Liver (tissue), 9 donors: ENCODE measurements around the gene ILKAP. TPM values are rescaled to one million over a fixed set of nuclear protein-coding genes. Genes with fewer than 3 reads are reported as not detected.

Experiments
- DNase-seq: peaks from one replicate; pipeline ENCODE4 v3.0.0-alpha.2; 2017; ENCODE audit warnings: low spot score
- H3K27ac ChIP-seq, 2 donors: one replicate each; pipeline ENCODE4 v1.7.0; 2013; ENCODE audit warnings: inconsistent platforms in 2 of 2, low read length in 2 of 2, control low read depth in 1 of 2, low read depth in 1 of 2, mild to moderate bottlenecking in 1 of 2
- H3K27me3 ChIP-seq, 4 donors: one replicate each; pipeline versions ENCODE4 v1.6.1 to v1.7.0; 2013; ENCODE audit warnings: low read length in 3 of 4, inconsistent platforms in 1 of 4, mild to moderate bottlenecking in 1 of 4, moderate library complexity in 1 of 4; ENCODE audit not compliant: control insufficient read depth in 4 of 4, insufficient read depth in 4 of 4
- H3K36me3 ChIP-seq, 4 donors: one replicate each; pipeline versions ENCODE4 v1.6.1 to v1.7.0; 2013; ENCODE audit warnings: low read length in 3 of 4, mild to moderate bottlenecking in 3 of 4, low read depth in 1 of 4, moderate library complexity in 1 of 4; ENCODE audit not compliant: control insufficient read depth in 4 of 4, insufficient read depth in 3 of 4
- H3K4me1 ChIP-seq, 4 donors: one replicate each; pipeline versions ENCODE4 v1.6.1 to v1.7.0; 2013; ENCODE audit warnings: low read length in 3 of 4, mild to moderate bottlenecking in 3 of 4, moderate library complexity in 1 of 4; ENCODE audit not compliant: control insufficient read depth in 4 of 4, insufficient read depth in 4 of 4
- H3K4me3 ChIP-seq, 3 donors: one replicate each; pipeline versions ENCODE4 v1.6.1 to v1.7.0; 2013; ENCODE audit warnings: low read length in 3 of 3, control low read depth in 1 of 3, low read depth in 1 of 3, mild to moderate bottlenecking in 1 of 3
- H3K9ac ChIP-seq, 2 donors: one replicate each; pipeline ENCODE4 v1.7.0; 2013; ENCODE audit warnings: low read length in 2 of 2, mild to moderate bottlenecking in 2 of 2, moderate library complexity in 2 of 2, control low read depth in 1 of 2, low read depth in 1 of 2
- H3K9me3 ChIP-seq, 4 donors: one replicate each; pipeline versions ENCODE4 v1.6.1 to v1.7.0; 2013; ENCODE audit warnings: low read length in 3 of 4; ENCODE audit not compliant: control insufficient read depth in 4 of 4
- ATF3 ChIP-seq: IDR thresholded peaks from 2 replicates; pipeline ENCODE4 v1.6.1; 2016; ENCODE audit warnings: antibody characterized with exemption
- CTCF ChIP-seq: fragments of 150-350 bp; IDR thresholded peaks from 2 replicates; pipeline ENCODE4 v1.5.1; 2017; ENCODE audit warnings: improper control_type of control experiment, low read depth, low read length; ENCODE audit not compliant: missing input control
- EGR1 ChIP-seq, 2 donors: IDR thresholded peaks; 2 replicates each; pipeline ENCODE4 v1.6.1; 2016 to 2018; ENCODE audit warnings: antibody characterized with exemption in 2 of 2, low read depth in 2 of 2
- FOXA1 ChIP-seq: IDR thresholded peaks from 2 replicates; pipeline ENCODE4 v1.6.1; 2016; ENCODE audit warnings: antibody characterized with exemption
- HNF4A ChIP-seq, 2 donors: conservative IDR thresholded peaks; 2 replicates each; pipeline ENCODE4 v1.6.1; 2016; ENCODE audit warnings: antibody characterized with exemption in 2 of 2, mild to moderate bottlenecking in 2 of 2
- HNF4G ChIP-seq: IDR thresholded peaks from 2 replicates; pipeline ENCODE4 v1.6.1; 2016; ENCODE audit warnings: antibody characterized with exemption
- JUND ChIP-seq, 2 donors: IDR thresholded peaks; 2 replicates each; pipeline ENCODE4 v1.6.1; 2016; ENCODE audit warnings: antibody characterized with exemption in 2 of 2
- NR2F2 ChIP-seq: IDR thresholded peaks from 2 replicates; pipeline ENCODE4 v1.6.1; 2016; ENCODE audit warnings: antibody characterized with exemption
- RAD21 ChIP-seq, 2 donors: IDR thresholded peaks; 2 replicates each; pipeline ENCODE4 v1.6.1; 2016; ENCODE audit warnings: antibody characterized with exemption in 2 of 2, mild to moderate bottlenecking in 2 of 2
- SP1 ChIP-seq: IDR thresholded peaks from 2 replicates; pipeline ENCODE4 v1.6.1; 2018; ENCODE audit warnings: antibody characterized with exemption, mild to moderate bottlenecking
- TAF1 ChIP-seq: conservative IDR thresholded peaks from 2 replicates; pipeline ENCODE4 v1.6.1; 2016; ENCODE audit warnings: antibody characterized with exemption, mild to moderate bottlenecking
- YY1 ChIP-seq: IDR thresholded peaks from 2 replicates; pipeline ENCODE4 v1.6.1; 2016; ENCODE audit warnings: antibody characterized with exemption, mild to moderate bottlenecking
- WGBS: extraction: QIAGEN DNeasy Blood & Tissue Kit; methylation state at CpG from one replicate; pipeline ENCODE4 v1.1.7; 2013; 5-methylcytosine and 5-hydroxymethylcytosine counted together
- polyA plus RNA-seq, 2 donors: library from polyadenylated mRNA; stranded (reverse) in 1 of 2; unstranded in 1 of 2; fragments of 200-250 nt in 1 of 2; fragments of >200 nt in 1 of 2; fragmentation: Nextera tagmentation in 1 of 2; extraction: Ambion mirVana in 1 of 2; gene quantifications; one replicate each; pipeline versions ENCODE4 v1.2.1 to v1.2.3, GENCODE V29; 2013 to 2015
- total RNA-seq, 2 donors: library from RNA; depleted of rRNA; stranded (reverse); fragments of >200 nt; gene quantifications; one replicate each; pipeline ENCODE4 v1.2.3, GENCODE V29; 2014
- TF ChIP-seq, protein P1 (sequence below): IDR thresholded peaks from 2 replicates; pipeline ENCODE4 v1.6.1; 2016; ENCODE audit warnings: antibody characterized with exemption, mild to moderate bottlenecking
- donor health status: healthy.
- donor health status: healthy.
- donor health status: healthy.
- donor health status: healthy.
- donor health status: healthy.

The ILKAP gene
- total and polyA plus RNA-seq, 4 donors, result 15.0 to 21.1 (median 20.0) TPM

DNA sequence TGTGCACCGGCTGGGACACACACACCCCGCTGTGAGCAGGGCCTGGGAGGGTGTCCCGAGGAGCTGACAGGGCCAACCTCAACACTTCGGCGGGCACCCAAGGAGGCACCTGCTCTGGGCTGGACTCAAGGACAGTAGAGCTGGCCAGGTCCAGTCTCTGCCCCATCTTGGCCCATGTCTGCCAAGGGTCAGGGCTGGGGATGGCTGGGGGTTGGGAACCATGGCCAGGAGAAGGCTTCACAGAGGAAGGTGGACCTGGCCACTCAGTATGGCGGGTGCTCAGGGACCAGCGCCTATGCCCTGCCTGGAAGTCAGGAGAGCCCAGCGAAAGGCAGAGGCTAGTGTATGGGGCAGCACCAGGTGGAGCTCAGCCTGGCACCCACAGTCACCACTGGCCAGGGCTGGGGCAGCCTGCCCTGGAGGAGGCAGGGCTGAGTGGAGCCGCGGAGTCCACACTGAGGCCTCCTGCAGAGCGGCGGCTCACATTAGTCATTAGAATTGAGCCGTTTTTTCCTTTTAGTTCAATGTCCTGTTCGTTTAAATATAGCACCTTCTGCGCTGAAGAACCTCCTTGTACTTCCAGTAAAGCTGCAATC is 40.6 kb downstream of the ILKAP start:
- 72% methylated on average over 15 of the region's 15 CpGs for WGBS
- H3K27me3 ChIP-seq, result no peaks in the 10 kb centered on the region
- no peak for DNase-seq

DNA sequence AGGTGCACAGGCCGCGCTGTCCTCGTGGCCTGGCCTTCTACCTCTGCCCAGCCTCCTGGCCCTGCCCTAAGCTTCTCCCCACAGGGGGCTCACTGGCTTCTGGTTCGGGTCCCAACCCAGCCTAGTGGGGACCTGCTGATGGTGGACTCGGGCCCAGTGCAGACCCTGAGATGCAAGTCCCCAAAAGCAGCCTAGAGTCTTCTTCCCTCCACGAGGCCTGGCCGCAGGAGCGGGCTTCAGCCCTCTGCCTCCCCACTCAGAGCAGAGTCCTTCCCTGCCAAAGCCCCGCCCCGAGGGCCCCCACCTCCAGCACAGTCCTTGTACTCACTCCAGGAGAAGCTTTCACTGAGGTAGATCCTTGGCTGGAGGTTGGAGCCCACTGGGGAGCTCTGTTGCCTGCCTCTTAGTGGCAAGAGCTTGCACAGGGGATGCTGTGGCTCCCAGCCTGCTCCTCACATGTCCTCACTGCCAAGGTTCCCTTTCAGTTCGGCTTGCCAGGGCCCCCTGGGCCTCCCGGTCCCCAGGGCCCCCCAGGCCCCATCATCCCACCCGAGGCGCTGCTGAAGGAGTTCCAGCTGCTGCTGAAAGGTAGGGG is 41.1 kb downstream of the ILKAP start:
- Histone ChIP-seq H3K27ac (no peak overlapping the region), H3K4me3 (no peak overlapping the region), H3K36me3 (no peaks in the 10 kb centered on the region), H3K9me3 (no peaks in the 10 kb centered on the region), H3K4me1 (peaks cover 0 to 14% (median 7%) of the 10 kb centered on the region in 4 donors), H3K9ac (no peak overlapping the region), H3K27me3 (no peaks in the 10 kb centered on the region)
- no peak for DNase-seq
- no peak for TF ChIP-seq HNF4G
- no peak for TF ChIP-seq RAD21 (IDR thresholded peaks at IDR 0.05)
- no peak for TF ChIP-seq CTCF
- TF ChIP-seq TAF1, result no peak
- 86% methylated on average over 14 of the region's 14 CpGs for WGBS

More for the DNA sequence above, 40.6 kb downstream of the ILKAP start:
- TF ChIP-seq CTCF, result no peak
- TF ChIP-seq, protein P1, sequence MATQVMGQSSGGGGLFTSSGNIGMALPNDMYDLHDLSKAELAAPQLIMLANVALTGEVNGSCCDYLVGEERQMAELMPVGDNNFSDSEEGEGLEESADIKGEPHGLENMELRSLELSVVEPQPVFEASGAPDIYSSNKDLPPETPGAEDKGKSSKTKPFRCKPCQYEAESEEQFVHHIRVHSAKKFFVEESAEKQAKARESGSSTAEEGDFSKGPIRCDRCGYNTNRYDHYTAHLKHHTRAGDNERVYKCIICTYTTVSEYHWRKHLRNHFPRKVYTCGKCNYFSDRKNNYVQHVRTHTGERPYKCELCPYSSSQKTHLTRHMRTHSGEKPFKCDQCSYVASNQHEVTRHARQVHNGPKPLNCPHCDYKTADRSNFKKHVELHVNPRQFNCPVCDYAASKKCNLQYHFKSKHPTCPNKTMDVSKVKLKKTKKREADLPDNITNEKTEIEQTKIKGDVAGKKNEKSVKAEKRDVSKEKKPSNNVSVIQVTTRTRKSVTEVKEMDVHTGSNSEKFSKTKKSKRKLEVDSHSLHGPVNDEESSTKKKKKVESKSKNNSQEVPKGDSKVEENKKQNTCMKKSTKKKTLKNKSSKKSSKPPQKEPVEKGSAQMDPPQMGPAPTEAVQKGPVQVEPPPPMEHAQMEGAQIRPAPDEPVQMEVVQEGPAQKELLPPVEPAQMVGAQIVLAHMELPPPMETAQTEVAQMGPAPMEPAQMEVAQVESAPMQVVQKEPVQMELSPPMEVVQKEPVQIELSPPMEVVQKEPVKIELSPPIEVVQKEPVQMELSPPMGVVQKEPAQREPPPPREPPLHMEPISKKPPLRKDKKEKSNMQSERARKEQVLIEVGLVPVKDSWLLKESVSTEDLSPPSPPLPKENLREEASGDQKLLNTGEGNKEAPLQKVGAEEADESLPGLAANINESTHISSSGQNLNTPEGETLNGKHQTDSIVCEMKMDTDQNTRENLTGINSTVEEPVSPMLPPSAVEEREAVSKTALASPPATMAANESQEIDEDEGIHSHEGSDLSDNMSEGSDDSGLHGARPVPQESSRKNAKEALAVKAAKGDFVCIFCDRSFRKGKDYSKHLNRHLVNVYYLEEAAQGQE, result no peak
- no peak for TF ChIP-seq EGR1 (IDR thresholded peaks at IDR 0.05; ENCODE audit: low read depth in 2 of 2)
- no peak for TF ChIP-seq TAF1
- no peak for TF ChIP-seq ATF3
- no peak for TF ChIP-seq HNF4A (conservative IDR thresholded peaks at IDR 0.05)
- TF ChIP-seq NR2F2, result no peak
- TF ChIP-seq SP1, result no peak
- no peak for TF ChIP-seq JUND (IDR thresholded peaks at IDR 0.05)
- no peak for TF ChIP-seq FOXA1
- TF ChIP-seq YY1, result no peak
- TF ChIP-seq HNF4G, result no peak
- Histone ChIP-seq H3K9me3 (no peaks in the 10 kb centered on the region), H3K27ac (no peak overlapping the region), H3K4me1 (peaks cover 0 to 14% (median 7%) of the 10 kb centered on the region in 4 donors), H3K4me3 (no peak overlapping the region), H3K36me3 (peaks cover 0 to 2% (median 0%) of the 10 kb centered on the region in 4 donors), H3K9ac (no peak overlapping the region)
